Measurements from ENCODE around the gene ROR1. TPM values are rescaled to one million over a fixed set of nuclear protein-coding genes. Genes with fewer than 3 reads are reported as not detected.
"Not testable (repeated sequence)": the region's sequence is repeated elsewhere in the genome, so short reads cannot be mapped to it uniquely, and the experiment has no call there.

Gene ROR1
- total RNA-seq, 1 donor, result under 0.01 TPM

- DNase-seq (ENCODE audit: low read depth in 2 of 3, low spot score in 2 of 3), result no peak
Measured at GRCh38 chr1:64072089-64072793, 298.4 kb downstream of the ROR1 start.

GRCh38 chr1:64073705-64074104 lies 299.9 kb downstream of the ROR1 start:
- DNase-seq (ENCODE audit: low read depth in 2 of 3, low spot score in 2 of 3), result no peak

GRCh38 chr1:64074767-64075166 lies 300.9 kb downstream of the ROR1 start:
- DNase-seq (ENCODE audit: low read depth in 2 of 3, low spot score in 2 of 3), result no peak

DNA sequence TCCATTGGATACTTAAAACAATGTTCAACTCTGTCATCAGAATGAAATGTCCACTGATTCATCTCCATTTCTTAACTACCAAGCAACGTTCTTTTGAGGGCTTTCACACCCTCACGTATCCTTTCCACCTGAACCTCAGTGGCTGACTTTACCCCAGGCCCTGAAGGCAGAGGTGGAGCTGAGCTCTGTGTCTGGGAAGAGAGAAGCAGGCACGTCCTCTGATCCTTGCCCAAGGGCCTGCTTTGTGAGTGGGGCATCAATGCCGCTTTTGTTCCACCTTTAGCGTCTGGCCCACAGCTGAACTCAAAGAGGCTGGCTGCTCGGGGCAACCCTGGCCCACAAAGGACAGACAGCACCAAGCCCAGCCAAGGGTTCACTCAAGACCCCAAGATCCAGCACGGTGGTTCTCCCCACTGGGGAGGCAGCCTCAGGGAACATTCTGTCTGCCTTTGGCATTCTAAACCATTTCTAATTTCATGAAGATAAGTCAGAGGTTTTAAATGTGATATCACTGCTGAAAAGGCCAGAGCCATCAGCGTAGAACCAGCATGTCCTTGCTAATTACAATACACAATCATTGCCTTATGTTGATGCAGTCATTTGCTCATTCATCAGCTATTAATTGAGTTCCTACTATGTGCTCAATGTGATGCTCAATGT lies 303.6 kb downstream of the ROR1 start:
- DNase-seq (ENCODE audit: low read depth in 2 of 3, low spot score in 2 of 3), result no peak

- DNase-seq (ENCODE audit: low read depth in 2 of 3, low spot score in 2 of 3), result no peak
Measured at GRCh38 chr1:64080941-64081562, 307.2 kb downstream of the ROR1 start.

DNA sequence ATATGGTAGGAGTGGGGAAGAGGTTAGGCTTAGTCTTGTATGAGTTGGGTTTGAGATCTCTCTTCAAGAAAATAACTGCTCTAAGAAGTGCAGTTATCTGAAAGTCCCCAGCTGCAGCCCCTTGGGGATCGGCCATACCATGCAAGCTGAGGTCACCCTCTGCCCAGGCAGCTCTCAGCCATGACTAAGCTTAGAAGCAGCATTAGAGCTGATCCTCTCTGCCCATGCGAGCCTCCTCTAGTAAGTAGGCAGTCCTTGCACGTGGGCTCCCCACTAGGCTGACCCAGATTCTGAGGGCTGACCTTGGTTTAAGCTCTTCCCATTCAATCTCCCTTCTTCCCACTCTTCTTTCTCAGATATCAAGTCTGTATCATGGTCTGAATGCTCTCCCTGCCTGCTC lies 308.6 kb downstream of the ROR1 start:
- DNase-seq (ENCODE audit: low read depth in 2 of 3, low spot score in 2 of 3), result no peak

- no peak for DNase-seq (ENCODE audit: low read depth in 2 of 3, low spot score in 2 of 3)
Measured at GRCh38 chr1:64084451-64084850, 310.6 kb downstream of the ROR1 start.

- peak in 2 of 3 donors; percentile 8 to 33 for DNase-seq (ENCODE audit: low read depth in 2 of 3, low spot score in 2 of 3)
Measured at GRCh38 chr1:64087768-64088167, 314.0 kb downstream of the ROR1 start.

DNA sequence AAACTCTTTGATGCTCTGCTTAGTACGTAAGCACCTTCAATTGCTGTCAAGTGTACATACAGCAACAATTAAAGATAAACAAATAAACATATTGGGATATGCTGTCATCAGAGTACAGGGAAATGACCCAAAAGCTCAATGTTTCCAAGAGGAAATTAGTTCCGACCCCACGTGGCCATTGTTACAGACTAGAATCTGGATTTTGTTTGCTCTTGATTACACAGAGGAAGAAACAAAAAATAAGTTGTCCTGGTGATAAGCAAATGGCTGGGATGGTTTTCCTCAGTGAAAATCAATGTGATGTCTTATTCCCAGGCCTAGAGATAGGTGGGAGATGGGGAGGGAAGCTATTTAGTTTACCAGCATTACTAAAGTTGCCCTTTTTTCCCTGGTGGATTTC lies 316.6 kb downstream of the ROR1 start:
- no peak for DNase-seq (ENCODE audit: low read depth in 2 of 3, low spot score in 2 of 3)

GRCh38 chr1:64092851-64093371 lies 319.1 kb downstream of the ROR1 start:
- DNase-seq (ENCODE audit: low read depth in 2 of 3, low spot score in 2 of 3), result no peak

GRCh38 chr1:64093941-64094340 lies 320.1 kb downstream of the ROR1 start:
- no peak for DNase-seq (ENCODE audit: low read depth in 2 of 3, low spot score in 2 of 3)

DNA sequence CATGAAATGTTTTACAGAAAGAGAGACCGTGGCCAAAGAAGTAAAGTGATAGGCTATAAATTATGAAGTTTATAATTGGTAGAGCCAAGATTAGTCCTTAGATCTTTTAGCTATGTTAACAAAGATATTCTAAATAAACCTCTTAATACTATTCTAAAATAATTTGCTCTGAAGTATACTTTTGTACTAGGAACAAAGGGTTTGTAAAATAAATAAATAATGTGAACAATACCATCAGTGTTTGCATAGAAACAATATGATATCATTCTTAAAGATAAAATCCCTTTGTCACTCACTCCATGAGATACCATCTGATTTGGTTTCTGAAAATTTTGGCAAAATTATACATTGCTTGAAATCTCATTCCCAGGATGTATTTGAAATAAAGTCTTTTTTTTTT lies 322.0 kb downstream of the ROR1 start:
- no peak for DNase-seq (ENCODE audit: low read depth in 2 of 3, low spot score in 2 of 3)

- no peak for DNase-seq (ENCODE audit: low read depth in 2 of 3, low spot score in 2 of 3)
Measured at GRCh38 chr1:64097859-64098258, 324.0 kb downstream of the ROR1 start.

GRCh38 chr1:64098436-64098835 lies 324.6 kb downstream of the ROR1 start:
- DNase-seq (ENCODE audit: low read depth in 2 of 3, low spot score in 2 of 3), result no peak

DNA sequence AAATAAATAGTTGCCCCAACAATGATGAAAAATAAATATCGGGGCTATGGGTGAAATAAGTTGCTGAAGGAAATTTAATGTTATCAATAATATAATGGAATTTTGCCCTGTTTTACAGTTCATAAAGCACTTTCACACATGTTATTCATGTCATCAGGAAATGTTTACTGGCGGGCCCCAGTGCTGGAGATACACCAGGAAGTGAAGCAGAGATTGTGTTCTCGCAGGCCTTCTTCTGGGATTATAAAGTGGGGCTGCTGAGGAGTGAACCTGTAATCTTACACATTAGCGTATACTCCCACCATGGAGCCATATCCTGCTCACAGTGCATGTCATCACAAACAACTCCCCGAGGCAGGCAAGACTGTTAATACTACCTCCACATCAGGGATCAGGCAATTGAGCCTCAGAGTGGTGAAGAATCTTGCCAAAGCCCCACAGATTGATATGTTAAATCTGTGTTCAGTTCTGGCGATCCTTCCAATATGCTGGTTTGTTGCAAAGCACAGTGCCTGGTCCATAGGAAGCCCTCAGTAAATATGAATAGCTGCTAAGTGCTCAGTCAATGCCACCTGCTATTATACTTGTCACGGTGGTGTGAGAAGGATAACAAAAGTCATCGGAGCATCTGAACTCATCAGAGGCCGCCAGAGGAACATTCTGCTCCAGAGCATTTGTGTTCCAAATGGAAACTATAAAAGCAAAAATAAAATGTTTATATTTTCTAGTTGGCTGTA lies 325.2 kb downstream of the ROR1 start:
- no peak for DNase-seq (ENCODE audit: low read depth in 2 of 3, low spot score in 2 of 3)

DNA sequence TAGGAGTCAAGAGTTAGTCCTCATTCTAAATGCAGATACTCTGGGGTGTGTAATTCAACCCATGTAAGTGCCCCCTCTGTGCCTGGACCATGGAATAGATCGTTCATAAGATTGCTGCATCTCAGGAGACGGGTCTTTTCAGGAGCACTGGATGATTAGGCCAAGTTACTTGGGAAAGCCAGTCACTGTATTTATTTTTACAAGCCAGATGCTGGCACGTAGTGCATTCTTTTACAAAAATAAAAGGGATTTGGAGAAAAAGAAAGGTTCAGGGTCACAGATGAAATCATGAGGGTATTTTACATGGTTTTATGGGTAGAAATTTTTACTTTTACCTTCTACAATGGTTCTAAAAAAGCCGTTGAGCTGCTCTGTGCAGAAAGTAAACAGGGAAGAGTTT lies 327.0 kb downstream of the ROR1 start:
- no peak for DNase-seq (ENCODE audit: low read depth in 2 of 3, low spot score in 2 of 3)

DNA sequence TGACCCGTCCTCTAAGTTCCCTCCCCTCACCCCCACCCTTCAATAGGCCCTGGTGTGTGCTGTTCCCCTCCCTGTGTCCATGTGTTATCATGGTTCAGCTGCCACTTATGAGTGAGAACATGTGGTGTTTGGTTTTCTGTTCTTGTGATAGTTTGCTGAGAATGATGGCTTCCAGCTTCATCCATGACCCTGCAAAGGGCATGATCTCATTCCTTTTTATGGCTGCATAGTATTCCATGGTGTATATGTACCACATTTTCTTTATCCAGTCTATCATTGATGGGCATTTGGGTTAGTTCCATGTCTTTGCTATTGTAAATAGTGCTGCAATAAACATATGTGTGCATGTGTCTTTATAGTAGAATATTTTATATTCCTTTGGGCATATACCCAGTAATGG lies 330.8 kb downstream of the ROR1 start:
- DNase-seq (ENCODE audit: low read depth in 2 of 3, low spot score in 2 of 3), result not testable (repeated sequence)

- no peak for DNase-seq (ENCODE audit: low read depth in 2 of 3, low spot score in 2 of 3)
Measured at GRCh38 chr1:64107118-64107519, 333.3 kb downstream of the ROR1 start.

DNA sequence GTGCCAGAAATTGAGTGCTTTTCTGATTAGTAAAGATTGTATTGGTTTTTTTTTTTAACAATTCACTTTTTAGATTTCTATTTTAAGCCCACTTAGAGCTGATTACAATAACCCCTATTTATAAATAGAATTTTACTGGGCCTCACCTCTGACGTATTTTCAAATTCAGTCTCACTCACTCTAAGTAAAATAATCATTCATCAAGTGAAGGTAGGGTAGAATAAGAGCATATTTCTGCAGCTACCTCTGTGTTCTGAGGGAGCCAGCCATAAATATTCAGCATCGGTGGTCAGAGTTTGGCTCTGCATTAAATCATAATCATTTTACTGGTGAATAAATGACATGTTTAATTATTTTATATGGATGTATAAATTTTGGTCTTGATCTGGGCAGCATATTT lies 333.8 kb downstream of the ROR1 start:
- no peak for DNase-seq (ENCODE audit: low read depth in 2 of 3, low spot score in 2 of 3)

GRCh38 chr1:64110924-64111777 lies 337.3 kb downstream of the ROR1 start:
- no peak for DNase-seq (ENCODE audit: low read depth in 2 of 3, low spot score in 2 of 3)

Data from hematopoietic multipotent progenitor cell (in vitro differentiated cells).